Testis (tissue), 2 donors: ENCODE measurements around the gene SIGLECL1.

Source experiments
- POLR2A ChIP-seq: fragments of 450-650 bp; IDR thresholded peaks from one replicate; pipeline ENCODE4 v1.6.1; 2017; ENCODE audit warnings: antibody characterized with exemption, mild to moderate bottlenecking, moderate library complexity
- TF ChIP-seq, protein P1 (sequence below), 3 experiments: fragments of 450-650 bp in 2 of 3; fragments of 200-600 bp in 1 of 3; sonication (generic) in 1 of 3; IDR thresholded peaks; one replicate each; pipeline ENCODE4 v1.5.1; 2016 to 2019; ENCODE audit warnings: antibody characterized with exemption in 3 of 3, mild to moderate bottlenecking in 2 of 3, moderate library complexity in 1 of 3

DNA sequence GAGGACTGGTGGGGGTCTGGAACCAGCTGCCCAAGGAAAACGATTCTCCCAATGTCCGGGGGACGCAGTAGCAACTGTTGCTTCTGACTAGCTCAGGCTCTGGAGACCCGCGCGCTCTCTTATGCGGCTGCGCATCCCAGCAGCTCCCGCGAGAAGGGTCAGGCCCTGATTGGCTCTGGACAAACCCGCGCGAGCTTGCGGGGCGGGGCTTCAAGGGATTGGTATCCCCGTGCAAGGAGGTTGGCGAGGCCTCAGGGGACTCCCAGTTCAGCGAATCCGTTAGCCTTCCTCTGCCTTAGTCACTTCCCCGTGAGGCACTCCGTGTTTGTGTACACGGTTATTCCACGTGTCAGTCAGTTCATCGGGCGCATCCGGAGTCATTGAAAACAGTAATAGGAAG is 20.2 kb downstream of the SIGLECL1 start:
- TF ChIP-seq, protein P1, sequence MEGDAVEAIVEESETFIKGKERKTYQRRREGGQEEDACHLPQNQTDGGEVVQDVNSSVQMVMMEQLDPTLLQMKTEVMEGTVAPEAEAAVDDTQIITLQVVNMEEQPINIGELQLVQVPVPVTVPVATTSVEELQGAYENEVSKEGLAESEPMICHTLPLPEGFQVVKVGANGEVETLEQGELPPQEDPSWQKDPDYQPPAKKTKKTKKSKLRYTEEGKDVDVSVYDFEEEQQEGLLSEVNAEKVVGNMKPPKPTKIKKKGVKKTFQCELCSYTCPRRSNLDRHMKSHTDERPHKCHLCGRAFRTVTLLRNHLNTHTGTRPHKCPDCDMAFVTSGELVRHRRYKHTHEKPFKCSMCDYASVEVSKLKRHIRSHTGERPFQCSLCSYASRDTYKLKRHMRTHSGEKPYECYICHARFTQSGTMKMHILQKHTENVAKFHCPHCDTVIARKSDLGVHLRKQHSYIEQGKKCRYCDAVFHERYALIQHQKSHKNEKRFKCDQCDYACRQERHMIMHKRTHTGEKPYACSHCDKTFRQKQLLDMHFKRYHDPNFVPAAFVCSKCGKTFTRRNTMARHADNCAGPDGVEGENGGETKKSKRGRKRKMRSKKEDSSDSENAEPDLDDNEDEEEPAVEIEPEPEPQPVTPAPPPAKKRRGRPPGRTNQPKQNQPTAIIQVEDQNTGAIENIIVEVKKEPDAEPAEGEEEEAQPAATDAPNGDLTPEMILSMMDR (IDR thresholded peaks at IDR 0.05): no peak
- no peak for TF ChIP-seq POLR2A
